GM12872 (cell line): ENCODE results near the gene MEX3A.

Experiments
- TF ChIP-seq, protein P1 (sequence below): IDR thresholded peaks from 3 replicates; pipeline ENCODE4 v1.5.1; 2011; ENCODE audit warnings: low read depth, mild to moderate bottlenecking, low read length, moderate library complexity; ENCODE audit not compliant: insufficient read depth

The MEX3A gene

DNA sequence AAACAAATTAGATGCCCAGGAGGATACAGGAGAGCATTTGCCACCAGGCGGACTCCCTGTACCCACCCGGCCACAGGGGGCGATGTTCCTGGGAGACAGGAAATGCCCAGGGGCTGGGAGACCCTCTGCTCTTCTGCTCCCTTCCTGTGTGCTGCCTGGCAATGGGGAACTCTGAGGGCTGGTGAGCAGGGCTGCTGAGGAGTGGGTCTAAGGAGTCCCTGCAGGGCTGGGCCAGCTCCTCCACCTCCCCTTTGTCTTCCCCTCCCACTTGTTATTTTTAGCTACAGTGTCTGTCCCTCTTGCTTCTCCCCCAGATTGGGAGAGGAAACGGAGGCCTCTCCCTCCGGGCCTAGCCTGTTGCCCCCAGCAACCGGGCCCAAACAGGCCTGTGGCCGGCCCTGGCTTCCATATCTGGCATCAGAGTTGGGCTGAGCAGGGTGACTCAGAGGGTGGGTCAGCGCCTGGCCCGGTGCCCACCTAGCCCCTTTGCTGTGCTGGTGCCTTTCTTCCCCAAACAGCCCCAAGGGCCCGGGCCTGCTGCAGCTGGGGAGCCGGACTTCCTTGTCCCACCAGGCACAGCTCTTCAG, 43.9 kb upstream of the MEX3A start:
- TF ChIP-seq, protein P1, sequence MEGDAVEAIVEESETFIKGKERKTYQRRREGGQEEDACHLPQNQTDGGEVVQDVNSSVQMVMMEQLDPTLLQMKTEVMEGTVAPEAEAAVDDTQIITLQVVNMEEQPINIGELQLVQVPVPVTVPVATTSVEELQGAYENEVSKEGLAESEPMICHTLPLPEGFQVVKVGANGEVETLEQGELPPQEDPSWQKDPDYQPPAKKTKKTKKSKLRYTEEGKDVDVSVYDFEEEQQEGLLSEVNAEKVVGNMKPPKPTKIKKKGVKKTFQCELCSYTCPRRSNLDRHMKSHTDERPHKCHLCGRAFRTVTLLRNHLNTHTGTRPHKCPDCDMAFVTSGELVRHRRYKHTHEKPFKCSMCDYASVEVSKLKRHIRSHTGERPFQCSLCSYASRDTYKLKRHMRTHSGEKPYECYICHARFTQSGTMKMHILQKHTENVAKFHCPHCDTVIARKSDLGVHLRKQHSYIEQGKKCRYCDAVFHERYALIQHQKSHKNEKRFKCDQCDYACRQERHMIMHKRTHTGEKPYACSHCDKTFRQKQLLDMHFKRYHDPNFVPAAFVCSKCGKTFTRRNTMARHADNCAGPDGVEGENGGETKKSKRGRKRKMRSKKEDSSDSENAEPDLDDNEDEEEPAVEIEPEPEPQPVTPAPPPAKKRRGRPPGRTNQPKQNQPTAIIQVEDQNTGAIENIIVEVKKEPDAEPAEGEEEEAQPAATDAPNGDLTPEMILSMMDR: peak; percentile 63; the same call in 2 of the 3 replicates

DNA sequence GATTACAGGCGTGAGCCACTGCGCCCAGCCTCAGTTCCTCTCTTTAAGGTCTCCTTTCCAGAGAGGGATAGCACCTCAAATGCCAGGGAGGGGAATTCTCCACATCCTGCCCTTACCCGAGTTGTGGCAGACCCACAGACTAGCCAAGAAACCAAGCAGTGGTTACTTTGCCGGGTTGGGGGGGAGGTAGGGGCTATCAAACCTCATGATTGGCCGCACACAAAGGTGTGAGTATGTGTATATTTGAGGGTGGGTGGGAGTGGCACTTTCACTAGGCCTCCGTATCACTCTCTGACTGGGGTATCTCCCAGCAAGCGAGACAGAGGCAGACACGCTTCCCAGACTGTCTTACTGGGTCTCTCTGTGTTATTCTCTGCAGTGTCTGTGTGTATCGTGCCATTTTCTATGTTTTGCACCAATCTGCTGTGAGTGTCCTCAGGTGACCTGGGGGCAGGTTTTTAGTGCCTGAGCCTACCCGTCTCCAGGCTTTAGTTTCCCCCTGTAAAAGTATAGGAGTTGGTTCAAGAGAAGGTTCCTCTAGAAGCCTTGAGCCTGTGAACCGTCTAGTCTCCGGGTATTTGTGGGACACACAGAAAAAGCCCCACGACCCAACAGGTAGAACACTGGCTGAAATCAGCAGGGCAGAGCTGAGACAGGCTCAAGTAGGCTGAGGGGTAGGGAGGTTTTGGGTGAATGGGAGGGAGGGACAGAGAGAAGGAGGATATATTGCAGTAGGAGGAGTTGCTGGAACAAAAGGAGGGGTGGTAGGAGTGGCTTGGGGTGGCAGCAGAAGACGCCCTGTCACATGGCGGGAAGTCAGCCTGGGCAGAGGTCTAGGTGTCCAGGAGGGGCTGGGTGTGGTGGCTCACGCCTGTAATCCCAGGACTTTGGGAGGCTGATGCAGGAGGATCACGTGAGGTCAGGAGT, 42.6 kb upstream of the MEX3A start:
- TF ChIP-seq, protein P1: no peak

DNA sequence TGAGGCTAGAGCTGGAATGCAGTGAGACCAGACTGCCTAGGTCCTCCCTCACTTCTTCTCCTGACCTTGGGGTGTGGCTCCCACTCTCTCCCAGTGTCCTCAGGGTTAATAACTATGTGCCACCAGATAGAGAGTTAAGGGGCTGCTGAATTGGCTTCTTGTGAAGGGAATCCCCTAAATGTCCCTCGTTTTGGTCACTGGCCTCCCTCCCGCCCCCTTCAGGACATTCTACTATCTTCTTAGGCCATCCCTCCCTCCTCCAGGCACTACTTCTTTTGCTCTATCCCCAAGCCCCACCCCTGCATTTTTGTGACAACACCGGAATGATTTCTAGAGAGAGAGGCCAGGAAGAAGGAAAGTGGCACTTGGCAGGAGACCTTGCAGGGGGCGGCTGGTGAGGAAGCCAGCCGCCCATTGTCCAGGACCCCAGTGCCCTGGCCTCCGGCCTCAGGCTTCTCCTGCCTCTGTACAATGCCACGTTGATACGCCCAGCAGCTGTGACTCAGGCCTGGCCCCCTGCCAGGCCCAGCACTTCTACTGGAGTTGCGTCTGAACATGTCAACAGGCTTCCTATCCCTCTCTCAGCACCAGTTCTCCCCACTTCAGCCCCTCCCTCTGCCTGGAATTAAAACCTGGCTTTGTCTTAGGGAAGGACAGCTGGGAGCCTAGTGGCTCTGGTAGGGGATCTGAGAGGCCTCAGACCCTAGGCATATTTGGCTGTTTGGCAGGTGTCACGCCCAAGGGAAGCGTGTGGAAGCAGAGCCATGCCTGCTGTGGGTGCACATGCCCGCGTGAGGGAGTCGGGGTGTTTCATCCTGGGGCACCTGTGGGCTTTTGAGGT, 41.3 kb upstream of the MEX3A start:
- TF ChIP-seq, protein P1: peak; percentile 44

DNA sequence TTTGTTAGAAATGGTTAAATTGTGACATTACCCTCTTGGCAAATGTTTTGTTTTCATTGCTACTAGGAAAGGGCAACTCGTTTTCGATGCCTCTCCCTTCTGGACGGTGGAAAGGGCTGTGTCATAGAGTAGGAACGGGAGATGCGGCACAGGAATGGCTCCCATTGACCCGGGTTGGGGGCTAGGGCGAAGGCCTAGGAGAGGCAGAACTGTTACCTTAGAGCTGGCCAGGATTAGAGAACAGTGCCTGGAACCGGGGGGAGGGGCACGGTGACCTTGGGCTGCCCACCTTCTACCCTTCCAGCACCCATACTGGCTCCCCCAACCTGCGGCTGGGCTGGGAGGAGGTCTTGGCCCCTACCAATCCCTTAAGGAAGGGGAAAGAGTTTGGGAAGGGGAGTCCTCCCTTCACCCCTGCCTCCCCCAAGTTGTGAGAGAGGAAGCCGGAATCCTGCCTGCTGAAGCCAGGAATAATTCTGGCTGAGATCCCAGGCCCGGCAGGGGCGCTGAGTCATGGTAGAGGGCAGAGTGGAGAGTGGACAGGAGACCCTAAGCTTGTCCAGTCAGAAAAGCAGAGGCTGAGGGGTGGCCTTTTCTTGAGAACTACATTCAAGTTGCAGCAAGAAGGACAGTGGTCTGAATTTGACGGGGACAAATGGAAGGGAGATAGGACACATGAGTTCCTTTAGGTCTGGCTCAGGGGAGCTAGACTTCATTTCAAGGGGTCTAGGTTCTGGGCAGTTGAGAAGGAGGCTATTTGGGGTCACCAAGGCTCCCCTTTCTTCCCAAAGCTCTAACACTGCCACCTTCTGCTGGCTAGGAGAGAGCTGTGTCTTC, 40.5 kb upstream of the MEX3A start:
- TF ChIP-seq, protein P1: no peak

DNA sequence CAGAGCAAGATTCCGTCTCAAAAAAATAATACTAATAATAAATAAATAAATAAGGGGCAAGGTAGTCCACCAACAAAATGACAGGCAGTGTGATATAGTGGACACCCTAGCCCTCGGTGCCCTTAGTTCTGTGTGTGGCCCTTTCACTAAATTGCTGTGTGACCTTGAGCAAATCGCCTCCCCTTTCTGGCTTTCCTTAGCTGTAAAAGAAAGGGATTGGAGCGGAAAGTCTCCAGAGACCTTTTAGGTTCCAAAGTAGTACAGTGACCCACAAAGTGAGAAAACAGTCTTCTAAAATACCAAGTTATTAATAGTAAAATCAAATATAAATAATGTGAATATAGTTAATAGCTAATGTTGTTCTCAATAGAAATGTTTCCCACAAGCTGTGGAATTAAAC, 39.8 kb upstream of the MEX3A start:
- TF ChIP-seq, protein P1: no peak

DNA sequence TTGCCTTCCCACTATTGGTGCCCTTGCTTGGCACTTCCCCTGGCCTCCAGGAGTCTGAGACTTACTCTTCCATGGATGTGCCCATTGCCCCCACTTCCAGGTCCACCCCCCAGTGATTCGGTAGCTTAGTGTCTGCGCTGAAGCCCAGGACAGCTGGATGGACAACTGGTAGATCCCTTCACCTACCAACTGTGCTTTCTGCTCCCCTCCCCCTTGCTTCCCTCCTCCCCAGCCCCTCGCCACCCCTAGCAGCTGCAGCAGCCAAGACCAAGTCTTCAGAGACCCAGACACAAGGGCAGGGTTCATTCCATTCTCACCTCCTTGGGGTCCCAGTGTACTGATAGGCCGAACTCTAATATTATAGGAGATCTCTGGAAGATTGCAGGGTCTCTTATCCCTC, 39.2 kb upstream of the MEX3A start:
- TF ChIP-seq, protein P1: no peak
